NCI-H1048 (cell line): Measurements from ENCODE around the gene PCDHA11.
"Not testable (repeated sequence)": the region's sequence is repeated elsewhere in the genome, so short reads cannot be mapped to it uniquely, and the experiment has no call there.

Experiments
- DNase-seq: peaks from one replicate; lab custom pipeline; 2025; lab: John Stamatoyannopoulos, UW

Gene PCDHA11

GRCh38 chr5:140855772-140856674, 12.7 kb upstream of the PCDHA11 start, which contains the start of gene PCDHA10:
TSS of gene PCDHA10 (plus strand) at chr5:140855897. CDS start at chr5:140856049, 152 bp downstream.
- DNase-seq = no peak

DNA sequence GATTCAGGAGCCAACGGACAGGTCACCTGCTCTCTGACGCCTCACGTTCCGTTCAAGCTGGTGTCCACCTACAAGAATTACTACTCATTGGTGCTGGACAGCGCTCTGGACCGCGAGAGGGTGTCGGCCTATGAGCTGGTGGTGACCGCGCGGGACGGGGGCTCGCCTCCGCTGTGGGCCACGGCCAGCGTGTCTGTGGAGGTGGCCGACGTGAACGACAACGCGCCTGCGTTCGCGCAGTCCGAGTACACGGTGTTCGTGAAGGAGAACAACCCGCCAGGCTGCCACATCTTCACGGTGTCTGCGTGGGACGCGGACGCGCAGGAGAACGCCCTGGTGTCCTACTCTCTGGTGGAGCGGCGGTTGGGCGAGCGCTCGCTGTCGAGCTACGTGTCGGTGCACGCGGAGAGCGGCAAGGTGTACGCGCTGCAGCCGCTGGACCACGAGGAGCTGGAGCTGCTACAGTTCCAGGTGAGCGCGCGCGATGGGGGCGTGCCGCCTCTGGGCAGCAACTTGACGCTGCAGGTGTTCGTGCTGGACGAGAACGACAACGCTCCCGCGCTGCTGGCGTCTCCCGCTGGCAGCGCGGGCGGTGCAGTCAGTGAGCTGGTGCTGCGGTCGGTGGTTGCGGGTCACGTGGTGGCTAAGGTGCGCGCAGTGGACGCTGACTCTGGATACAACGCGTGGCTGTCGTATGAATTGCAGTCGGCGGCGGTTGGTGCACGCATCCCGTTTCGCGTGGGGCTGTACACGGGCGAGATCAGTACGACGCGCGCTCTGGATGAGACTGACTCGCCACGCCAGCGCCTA, 11.4 kb upstream of the PCDHA11 start:
- DNase-seq = no peak

GRCh38 chr5:140857987-140858240, 10.8 kb upstream of the PCDHA11 start:
- DNase-seq = no peak

DNA sequence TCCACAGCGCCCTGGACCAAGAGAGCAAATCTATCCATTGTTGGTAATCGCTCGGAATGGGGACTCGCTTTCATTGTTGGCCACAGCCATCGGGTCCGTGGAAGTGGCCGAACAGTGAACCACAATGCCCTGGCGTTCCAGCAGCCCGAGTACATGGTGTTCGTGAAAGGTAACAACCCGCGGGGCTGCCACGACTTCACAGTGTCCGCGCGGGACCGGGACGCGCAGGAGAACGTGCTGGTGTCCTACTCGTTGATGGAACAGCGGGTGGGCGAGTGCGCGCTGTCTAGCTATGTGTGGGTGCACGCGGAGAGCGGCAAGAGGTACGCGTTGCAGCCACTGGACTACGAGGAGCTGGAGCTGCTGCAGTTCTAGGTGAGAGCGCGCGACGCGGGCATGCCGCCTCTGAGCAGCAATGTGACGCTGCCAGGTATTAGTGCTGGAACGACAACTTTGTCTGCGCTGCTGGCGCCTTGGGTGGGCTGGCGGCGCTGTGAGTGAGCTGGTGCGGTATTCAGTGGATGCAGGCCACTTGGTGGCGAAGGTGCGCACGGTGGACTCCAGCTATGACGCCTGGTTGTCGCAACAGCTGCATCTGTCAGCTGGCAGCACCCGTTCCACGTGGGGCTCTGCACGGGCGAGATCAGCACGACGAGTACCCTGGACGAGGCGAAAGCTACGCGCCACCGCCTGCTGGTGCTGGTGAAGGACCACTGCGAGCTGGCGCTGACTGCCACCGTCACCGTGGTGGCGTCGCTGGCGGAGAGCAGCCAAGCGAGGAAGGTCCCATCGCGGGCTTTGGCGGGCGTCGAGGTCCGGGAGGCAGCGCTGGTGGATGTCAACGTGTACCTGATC, 6.1 kb upstream of the PCDHA11 start:
- DNase-seq = no peak

GRCh38 chr5:140869555-140869886, 764 bp downstream of the PCDHA11 start:
- DNase-seq = no peak

GRCh38 chr5:140870221-140871201, 1.8 kb downstream of the PCDHA11 start:
- DNase-seq = no peak

- no peak for DNase-seq
These were observed 6.6 kb downstream of the PCDHA11 start, which contains the start of gene PCDHA12 for GRCh38 chr5:140875085-140876065. TSS of gene PCDHA12 (plus strand) at chr5:140875308. CDS start at chr5:140875473, 165 bp downstream.

- DNase-seq = not testable (repeated sequence)
These were observed 7.9 kb downstream of the PCDHA11 start for GRCh38 chr5:140876541-140877261.

DNA sequence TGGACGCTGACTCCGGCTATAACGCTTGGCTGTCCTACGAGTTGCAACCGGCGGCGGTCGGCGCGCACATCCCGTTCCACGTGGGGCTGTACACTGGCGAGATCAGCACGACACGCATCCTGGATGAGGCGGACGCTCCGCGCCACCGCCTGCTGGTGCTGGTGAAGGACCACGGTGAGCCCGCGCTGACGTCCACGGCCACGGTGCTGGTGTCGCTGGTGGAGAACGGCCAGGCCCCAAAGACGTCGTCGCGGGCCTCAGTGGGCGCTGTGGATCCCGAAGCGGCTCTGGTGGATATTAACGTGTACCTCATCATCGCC, 8.5 kb downstream of the PCDHA11 start:
- DNase-seq = no peak

GRCh38 chr5:140881889-140882590, 13.3 kb downstream of the PCDHA11 start, which contains the start of gene PCDHA13:
TSS of gene PCDHA13 (plus strand) at chr5:140882124. CDS start at chr5:140882269, 145 bp downstream.
- DNase-seq = no peak

DNA sequence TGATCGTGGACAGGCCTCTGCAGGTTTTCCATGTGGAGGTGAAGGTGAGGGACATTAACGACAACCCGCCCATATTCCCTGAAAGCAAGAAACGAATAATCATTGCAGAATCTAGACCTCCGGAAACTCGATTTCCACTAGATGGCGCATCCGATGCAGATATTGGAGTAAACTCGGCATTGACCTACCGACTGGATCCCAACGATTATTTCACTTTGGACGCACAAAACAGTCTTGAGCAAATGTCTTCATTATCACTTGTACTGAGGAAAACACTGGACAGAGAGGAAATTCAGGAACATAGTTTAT, 13.8 kb downstream of the PCDHA11 start:
- no peak for DNase-seq

DNA sequence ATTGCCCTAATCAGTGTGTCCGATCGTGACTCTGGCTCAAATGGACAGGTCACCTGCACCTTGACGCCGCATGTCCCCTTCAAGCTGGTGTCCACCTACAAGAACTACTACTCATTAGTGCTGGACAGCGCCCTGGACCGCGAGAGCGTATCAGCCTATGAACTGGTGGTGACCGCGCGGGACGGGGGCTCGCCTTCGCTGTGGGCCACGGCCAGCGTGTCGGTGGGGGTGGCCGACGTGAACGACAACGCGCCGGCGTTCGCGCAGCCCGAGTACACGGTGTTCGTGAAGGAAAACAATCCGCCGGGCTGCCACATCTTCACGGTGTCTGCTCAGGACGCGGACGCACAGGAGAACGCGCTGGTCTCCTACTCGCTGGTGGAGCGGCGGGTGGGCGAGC, 14.6 kb downstream of the PCDHA11 start:
- DNase-seq = no peak

- DNase-seq = no peak
These were observed 15.4 kb downstream of the PCDHA11 start for GRCh38 chr5:140883927-140884697.

DNA sequence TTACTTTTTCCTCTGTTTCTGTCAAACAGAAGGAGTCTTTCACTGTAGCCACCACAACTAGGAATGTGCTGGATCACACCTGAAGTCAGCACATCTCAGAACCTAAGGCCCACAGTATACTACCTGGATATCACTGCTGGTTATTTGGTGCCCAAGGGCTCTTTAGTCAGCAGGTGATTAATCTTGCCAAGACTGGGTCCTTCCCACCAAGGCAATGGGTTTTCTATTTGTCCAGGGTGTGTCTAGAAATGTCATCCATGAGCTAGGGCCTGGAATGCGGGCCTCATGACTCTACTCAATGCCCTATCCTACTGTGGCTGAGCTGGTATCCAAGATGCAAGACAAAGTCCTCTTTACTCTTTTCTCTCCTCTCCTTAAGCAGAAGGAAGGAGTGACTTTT, 47.6 kb downstream of the PCDHA11 start:
- DNase-seq = no peak
